HG02571 (cell line): Measurements from ENCODE around the gene KIAA2012.

Experiments used
- ATAC-seq: cut with Tn5 transposase; IDR thresholded peaks from one replicate; pipeline ENCODE4 v1.9.1; 2021; ENCODE audit warnings: mild to moderate bottlenecking, moderate library complexity; ENCODE audit not compliant: unreplicated experiment

KIAA2012 gene

GRCh38 chr2:202141329-202141947 is 68.4 kb downstream of the KIAA2012 start:
- ATAC-seq, result no peak

DNA sequence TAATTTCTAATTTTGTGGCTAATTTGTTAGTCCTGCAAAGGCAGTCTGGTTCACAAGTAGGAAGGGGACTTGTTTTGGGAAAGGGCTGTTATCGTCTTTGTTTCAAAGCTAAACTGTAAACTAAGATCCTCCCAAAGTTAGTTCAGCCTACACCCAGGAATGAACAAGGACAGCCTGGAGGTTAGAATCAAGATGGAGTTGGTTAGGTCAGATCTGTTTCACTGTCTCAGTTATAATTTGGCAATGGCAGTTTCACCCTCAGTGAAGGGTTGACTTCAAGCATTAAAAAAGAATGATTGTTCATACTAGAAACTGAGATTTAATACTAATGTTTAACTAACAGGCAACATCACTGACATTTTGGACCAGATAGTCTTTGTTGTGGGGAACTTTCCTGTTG is 69.5 kb downstream of the KIAA2012 start:
- no peak for ATAC-seq

GRCh38 chr2:202147775-202148174 is 74.7 kb downstream of the KIAA2012 start:
- ATAC-seq, result no peak

GRCh38 chr2:202148515-202149154 is 75.6 kb downstream of the KIAA2012 start:
- no peak for ATAC-seq

DNA sequence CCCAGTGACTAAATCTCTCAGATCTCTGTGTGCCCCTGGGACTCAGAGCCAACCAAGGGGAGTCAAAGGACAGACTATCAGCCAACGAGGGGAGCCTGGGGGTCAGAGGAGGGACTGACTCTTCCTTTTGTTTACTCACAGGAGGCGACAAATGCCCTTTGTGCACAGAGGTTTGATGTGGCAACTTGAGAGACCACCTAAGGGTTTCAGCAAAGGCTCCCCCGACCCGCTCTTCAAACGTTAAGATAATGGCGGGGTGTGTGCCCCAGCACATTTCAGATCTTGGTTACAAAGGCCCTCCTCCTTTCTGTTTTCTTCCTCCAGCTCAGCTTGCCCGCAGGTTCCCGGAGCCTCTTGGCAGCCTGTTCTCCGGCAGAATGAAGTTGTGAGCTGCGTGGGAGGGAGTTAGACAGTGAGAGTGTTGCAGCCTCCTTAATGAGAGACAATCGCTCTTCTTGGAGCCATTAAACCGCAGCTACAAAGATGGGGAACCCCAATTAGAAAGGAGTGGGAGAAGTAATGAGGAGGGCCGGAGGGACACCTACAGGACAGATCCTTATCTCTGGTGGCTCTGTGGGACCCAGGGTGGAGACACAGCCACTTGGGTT is 76.2 kb downstream of the KIAA2012 start:
- ATAC-seq, result no peak

DNA sequence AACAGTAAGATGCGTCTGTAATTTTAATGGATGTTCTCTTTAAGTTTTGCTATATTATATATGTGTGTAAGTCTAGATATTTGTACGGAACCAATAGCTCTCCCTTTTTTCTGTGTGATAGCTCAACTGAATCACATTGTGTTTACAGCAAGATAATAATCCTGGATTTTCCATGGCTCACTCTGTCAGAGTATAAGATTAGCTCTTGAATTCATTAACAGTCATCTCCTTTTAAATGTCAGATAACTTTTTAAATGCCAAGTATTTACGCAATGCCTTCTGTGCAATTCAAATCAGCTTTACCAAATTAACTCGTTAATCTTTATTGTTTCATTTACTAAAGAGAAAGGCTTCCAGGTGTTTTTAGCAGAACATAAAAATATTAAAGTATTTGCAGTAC is 76.9 kb downstream of the KIAA2012 start:
- no peak for ATAC-seq

DNA sequence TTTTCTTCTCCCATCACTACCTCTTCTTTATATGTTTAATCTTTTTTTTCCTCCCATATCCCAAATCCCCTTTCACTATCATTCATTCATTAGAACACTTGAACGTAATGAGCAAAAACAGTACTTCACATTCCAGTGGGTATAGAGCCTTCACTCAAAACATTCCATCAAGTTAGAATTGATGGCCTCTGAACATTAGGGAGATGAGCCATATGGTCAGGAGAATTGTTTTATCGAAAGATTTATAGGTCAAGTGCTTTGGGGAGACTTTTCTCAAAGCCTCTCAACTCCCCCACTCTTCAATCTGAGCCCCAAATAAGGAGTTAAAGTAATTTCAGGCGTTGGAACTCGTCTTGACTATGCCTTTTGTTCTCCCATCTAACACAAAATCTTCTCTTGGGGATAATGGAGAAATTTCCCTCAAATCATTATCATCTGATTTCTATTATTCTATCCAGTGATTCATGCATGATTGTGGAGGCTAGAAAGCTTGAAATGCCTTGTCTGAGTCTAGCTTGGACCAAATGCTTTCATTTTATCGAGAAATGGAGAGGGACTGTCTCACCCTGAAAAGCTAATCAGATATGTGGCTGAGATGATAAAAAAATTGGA is 79.2 kb downstream of the KIAA2012 start:
- ATAC-seq, result no peak

GRCh38 chr2:202154613-202155012 is 81.6 kb downstream of the KIAA2012 start:
- no peak for ATAC-seq

DNA sequence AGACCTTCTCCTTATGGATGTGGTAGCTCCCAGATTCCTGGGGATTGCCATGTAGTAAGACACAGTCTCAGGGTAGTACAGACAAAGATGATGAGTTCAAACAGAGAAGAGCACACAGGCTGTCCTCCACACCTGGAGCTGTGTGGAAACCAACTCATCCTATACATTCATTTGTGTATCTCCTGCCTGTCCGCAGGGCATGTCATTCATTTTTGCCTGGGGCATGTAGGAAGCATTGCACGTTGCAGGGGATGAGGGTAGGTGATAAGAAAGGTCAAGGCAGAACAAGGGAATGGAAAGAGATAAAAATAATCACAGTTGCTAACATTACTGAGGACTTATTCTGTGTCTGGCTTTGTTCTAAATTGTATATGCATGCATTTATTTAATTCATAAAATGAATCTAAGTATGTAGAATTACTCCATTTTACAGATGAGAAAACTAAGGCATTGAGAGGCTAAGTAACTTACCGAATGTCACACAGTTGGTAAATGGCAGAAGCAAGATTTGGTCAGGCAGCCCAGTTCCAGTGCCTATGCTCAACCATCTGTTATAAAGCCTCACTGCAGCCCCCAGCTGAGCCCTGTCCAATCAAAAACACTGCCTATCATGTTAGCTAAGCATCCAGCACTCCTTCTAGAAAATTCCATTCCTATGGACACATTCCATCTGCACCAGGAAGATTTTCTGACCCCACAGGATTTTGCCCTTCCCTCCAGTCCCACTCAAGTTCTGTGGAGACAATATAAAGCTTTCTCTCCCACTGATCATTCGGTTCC is 84.3 kb downstream of the KIAA2012 start:
- ATAC-seq, result no peak

- no peak for ATAC-seq
These were observed 85.7 kb downstream of the KIAA2012 start for GRCh38 chr2:202158796-202159195.

DNA sequence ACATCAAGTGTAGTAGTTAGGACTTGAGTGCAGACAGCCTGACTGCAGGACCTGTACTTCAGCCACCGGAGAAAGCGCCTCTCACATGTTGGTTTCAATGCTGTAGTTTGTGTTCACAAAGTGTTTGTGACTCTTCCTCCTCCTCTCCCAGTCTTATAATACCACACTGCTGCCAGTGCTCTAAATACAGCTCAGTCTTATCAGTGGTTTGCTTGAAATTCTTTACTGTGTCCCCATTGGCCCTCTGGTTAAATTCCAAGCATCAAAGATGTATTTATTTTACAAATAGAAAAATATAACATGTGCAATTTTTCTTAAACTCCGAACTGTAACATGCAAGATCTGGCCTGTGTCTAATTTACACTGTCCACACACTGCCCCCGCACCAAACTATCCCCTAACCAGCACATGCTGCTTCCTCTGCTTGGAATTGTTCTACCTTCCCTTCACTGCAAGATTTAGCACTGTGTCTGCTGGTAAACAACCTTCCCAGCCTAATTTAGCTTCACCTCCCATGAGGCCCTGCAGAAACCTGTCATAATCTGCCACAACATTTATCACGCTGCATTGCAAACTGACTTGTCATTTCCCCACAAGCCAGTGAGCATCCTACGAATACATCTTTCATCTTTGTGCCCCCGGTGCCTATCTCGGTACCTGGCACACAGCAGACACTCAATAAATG is 88.2 kb downstream of the KIAA2012 start:
- ATAC-seq, result no peak

DNA sequence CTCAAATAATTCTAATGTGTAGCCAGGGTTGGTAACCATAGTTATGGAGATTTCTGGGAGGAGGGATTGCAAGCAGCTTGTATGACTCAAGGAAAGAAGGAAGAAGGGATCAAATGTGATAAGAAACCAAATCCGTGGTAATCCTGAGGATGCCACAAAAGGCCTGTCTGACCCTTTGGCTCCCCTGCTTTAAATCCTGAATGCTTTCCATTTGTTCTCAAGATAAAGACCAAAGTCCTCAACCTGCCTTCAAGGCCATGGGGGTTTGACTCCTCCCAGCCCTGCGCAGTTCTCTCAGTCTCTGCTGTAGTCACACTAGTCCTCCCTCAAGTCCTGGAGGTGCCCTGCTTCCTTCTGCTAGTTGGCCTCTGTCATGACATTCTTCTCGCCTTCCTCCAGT is 91.4 kb downstream of the KIAA2012 start:
- no peak for ATAC-seq

DNA sequence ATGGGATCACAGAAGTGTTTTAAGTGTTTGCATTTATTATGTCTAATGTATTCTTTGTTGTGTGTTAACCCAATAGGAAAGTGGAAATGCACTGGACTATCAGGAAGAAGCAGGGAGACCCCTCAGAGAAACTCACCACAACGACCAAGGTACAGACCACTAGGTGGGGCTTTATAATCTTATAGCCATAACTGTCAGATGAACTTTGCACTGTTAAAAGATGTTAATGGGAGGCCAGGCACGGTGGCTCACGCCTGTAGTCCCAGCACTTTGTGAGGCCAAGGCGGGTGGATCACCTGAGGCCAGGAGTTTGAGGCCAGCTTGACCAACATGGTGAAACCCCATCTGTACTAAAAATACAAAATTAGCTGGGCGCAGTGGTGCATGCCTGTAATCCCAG is 92.2 kb downstream of the KIAA2012 start:
- ATAC-seq, result no peak

- ATAC-seq, result no peak
These were observed 92.9 kb downstream of the KIAA2012 start for GRCh38 chr2:202165945-202166344.

GRCh38 chr2:202169131-202169530 is 96.1 kb downstream of the KIAA2012 start:
- no peak for ATAC-seq

- no peak for ATAC-seq
These were observed 96.9 kb downstream of the KIAA2012 start for GRCh38 chr2:202169832-202170424.

GRCh38 chr2:202171241-202171825 is 98.3 kb downstream of the KIAA2012 start:
- ATAC-seq, result no peak

DNA sequence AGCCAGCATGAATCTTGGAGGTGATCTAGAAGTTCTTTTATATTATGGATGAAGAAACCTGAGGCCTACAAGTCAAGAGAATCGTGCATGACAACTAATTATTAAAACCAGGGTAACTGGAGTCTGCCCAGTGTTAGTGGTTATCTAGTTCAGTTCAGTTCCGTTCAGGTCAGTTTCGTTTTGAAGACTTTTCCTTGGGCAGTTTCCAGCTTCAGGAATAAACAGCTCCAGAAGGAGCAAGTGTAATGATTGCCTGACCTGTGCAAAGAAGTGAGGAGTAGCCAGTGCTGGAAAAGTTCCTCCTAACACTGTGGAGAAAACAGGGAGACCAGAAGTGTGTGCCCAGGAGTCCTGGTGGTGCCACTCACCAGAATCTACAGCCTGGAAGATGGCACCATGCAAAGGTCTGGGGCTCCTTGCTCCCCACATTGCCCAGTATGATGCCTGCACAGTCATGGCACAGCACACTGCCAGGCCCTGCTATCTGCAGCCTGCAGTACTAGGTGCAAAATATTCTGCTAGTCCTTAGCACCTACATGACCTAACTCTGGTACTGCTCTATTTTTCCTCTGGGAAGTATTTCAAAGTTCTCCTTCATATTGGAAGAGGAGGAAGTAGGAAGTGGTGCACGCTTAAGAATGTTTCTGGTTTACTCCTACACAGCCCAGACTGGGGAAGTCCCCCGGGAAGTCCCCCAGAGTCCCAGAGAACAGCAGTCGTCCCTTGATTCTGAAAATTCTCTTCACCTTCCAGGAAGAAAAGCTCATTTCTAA is 99.6 kb downstream of the KIAA2012 start:
- ATAC-seq, result peak; percentile 81

DNA sequence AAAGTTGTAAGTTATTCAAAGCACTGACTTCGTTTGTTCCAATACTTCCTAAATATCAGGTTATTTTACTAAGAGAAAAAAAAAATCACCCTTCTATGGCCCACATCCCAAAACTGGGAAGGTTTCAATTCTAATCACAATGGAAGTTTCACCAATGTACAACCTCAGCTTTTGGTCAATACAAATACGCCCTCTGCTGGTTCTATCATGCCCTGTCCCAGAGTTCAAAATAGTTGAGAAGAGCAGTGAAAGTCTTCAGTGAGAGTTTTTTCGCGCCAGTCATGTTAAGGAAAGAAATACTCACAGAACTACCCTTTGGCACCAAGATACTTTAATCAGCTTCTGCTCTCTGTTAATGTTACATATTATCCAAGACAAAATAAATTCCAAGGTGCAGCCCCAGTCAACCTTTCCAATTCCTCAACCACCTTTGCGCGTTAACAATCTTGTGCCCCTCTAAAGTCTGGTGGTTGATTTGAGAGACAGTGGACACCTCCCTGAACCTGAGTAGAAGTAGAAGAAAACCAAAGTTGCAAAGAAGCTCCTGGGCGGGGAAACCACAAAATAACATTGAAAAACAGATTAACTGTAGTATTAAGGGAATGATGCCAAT is 105.4 kb downstream of the KIAA2012 start:
- ATAC-seq, result no peak
